Measurements from ENCODE around the gene CCDC149.

CCDC149 gene

DNA sequence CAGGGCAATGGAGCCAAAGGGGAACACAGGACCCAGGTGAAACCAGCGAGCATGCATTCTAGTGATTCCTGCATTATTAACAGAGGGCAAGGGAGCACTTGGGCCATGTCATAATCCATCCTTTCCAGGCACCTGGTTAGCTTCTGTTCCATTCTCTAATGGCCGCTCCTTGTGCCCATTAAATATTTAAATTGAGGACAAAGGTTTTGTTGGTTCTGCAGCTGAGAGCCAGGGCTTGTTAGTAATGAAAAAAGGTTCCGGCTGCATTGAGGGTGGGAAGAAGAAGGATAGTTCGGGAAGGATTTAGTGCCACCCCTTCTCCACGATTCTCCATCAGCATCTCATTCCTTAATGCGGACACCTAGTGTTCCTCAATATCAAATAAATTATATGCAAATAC lies 103.9 kb downstream of the CCDC149 start:
- ChIA-PET POLR2A (ENCODE audit: low non-redundant PET) (no interaction called here), CTCF (interaction anchor here (0.7 to 1.1 kb wide), 2 partner anchors 14 to 212 kb away, joined by 3 read pairs; no protein-coding TSS in a partner anchor)
- DNase-seq (ENCODE audit: low spot score): no peak
- TF ChIP-seq, protein P1, sequence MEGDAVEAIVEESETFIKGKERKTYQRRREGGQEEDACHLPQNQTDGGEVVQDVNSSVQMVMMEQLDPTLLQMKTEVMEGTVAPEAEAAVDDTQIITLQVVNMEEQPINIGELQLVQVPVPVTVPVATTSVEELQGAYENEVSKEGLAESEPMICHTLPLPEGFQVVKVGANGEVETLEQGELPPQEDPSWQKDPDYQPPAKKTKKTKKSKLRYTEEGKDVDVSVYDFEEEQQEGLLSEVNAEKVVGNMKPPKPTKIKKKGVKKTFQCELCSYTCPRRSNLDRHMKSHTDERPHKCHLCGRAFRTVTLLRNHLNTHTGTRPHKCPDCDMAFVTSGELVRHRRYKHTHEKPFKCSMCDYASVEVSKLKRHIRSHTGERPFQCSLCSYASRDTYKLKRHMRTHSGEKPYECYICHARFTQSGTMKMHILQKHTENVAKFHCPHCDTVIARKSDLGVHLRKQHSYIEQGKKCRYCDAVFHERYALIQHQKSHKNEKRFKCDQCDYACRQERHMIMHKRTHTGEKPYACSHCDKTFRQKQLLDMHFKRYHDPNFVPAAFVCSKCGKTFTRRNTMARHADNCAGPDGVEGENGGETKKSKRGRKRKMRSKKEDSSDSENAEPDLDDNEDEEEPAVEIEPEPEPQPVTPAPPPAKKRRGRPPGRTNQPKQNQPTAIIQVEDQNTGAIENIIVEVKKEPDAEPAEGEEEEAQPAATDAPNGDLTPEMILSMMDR (conservative IDR thresholded peaks at IDR 0.05; ENCODE audit: low read depth): no peak
- H3K27ac ChIP-seq: no peak overlapping the region

GRCh38 chr4:24808261-24808660 lies 104.6 kb downstream of the CCDC149 start:
- TF ChIP-seq, protein P1 (conservative IDR thresholded peaks at IDR 0.05; ENCODE audit: low read depth): no peak
- no peak for DNase-seq (ENCODE audit: low spot score)
- CTCF ChIA-PET: interaction anchor here (0.7 to 1.1 kb wide), 2 partner anchors 15 to 212 kb away, joined by 3 read pairs; no protein-coding TSS in a partner anchor
- H3K27ac ChIP-seq: no peak overlapping the region
- POLR2A ChIA-PET (ENCODE audit: low non-redundant PET): no interaction called here

GRCh38 chr4:24807611-24808010 lies 105.2 kb downstream of the CCDC149 start:
- no peak overlapping the region for H3K27ac ChIP-seq
- POLR2A ChIA-PET (ENCODE audit: low non-redundant PET): no interaction called here
- TF ChIP-seq, protein P1 (conservative IDR thresholded peaks at IDR 0.05; ENCODE audit: low read depth): no peak
- CTCF ChIA-PET: interaction anchor here (0.6 kb wide), 1 partner anchor 398 kb away, joined by 3 read pairs; no protein-coding TSS in a partner anchor
- no peak for DNase-seq (ENCODE audit: low spot score)

DNA sequence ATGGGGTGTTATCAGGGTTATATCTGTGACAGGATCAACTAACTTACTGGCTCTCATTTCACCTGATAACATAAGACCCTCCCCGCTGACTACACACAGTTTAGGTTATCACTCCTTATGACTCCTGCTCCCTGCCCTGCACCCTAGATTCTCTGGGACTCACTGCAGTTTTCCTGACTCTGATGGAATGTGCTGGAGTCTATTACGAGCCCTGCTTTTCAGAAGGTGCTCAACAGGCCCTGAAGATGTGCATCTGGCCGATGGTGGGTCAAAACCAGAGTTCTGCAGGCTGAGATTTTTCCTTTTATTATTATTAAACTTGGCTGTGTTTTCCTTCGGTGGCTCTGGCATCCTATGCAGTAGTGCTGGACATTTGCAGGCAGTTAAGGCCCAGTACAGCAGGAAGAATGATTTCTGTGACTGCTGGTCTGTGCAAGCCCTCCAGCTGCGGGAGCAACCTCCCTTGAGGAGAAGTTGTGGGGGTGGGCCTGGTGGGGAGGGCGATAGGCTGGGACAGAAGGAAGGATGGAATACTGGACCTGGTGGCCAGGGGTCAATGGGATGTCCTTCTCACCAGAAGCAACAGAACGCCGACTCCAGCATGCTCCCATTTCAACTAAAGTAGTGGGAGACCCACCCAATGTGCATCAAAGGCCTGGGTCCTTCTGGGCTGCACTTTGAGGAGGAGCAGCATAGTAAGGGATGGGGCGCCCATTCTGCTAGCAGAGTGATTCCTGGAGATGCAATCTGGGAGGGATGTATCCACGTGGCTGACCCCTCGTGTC lies 106.4 kb downstream of the CCDC149 start:
- ChIA-PET CTCF (interaction anchor here (0.7 kb wide), 2 partner anchors 173 to 1139 kb away, joined by 3 read pairs; no protein-coding TSS in a partner anchor), POLR2A (ENCODE audit: low non-redundant PET) (no interaction called here)
- no peak overlapping the region for H3K27ac ChIP-seq

GRCh38 chr4:24805566-24805965 lies 107.3 kb downstream of the CCDC149 start:
- ChIA-PET POLR2A (ENCODE audit: low non-redundant PET) (interaction anchor here (0.5 kb wide), 1 partner anchor 230 kb away, joined by 3 read pairs; no protein-coding TSS in a partner anchor), CTCF (interaction anchor here (0.7 kb wide), 1 partner anchor 174 kb away, joined by 3 read pairs; no protein-coding TSS in a partner anchor)
- H3K27ac ChIP-seq: no peak overlapping the region
- TF ChIP-seq, protein P1 (conservative IDR thresholded peaks at IDR 0.05; ENCODE audit: low read depth): no peak
- no peak for DNase-seq (ENCODE audit: low spot score)

More for the DNA sequence above, 106.4 kb downstream of the CCDC149 start:
- DNase-seq (ENCODE audit: low spot score): no peak
- TF ChIP-seq, protein P1 (conservative IDR thresholded peaks at IDR 0.05; ENCODE audit: low read depth): no peak

- peak; percentile 40 for DNase-seq (ENCODE audit: low spot score)
- CTCF ChIA-PET: no interaction called here
- POLR2A ChIA-PET (ENCODE audit: low non-redundant PET): interaction anchor here (0.5 kb wide), 1 partner anchor 229 kb away, joined by 3 read pairs; no protein-coding TSS in a partner anchor
- TF ChIP-seq, protein P1 (conservative IDR thresholded peaks at IDR 0.05; ENCODE audit: low read depth): no peak
- peak overlapping the region; percentile 56 for H3K27ac ChIP-seq
These were observed 107.8 kb downstream of the CCDC149 start for GRCh38 chr4:24805067-24805466.
